Measurements from ENCODE around the gene SPOUT1.
"Not testable (repeated sequence)": the region's sequence is repeated elsewhere in the genome, so short reads cannot be mapped to it uniquely, and the experiment has no call there.

The SPOUT1 gene

DNA sequence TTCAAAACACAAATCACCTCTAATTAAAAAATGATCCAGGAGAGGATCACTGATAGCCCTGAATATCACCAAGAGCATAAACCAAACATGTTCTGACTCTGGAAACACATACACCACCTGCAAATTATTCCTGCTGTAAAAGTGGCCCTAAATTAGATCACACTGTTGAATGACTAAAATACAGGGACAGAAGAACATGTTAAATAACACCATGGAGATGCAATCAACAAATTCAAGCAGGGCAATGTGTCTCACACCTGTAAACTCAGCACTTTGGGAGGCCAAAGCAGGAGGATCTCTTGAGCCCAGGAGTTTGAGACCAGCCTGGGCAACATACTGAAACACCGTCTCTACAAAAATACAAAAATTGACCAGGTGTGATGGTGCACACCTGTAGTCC lies 18.2 kb upstream of the SPOUT1 start:
- FAIRE-seq: no peak
- TF ChIP-seq POLR2AphosphoS5 (IDR thresholded peaks at IDR 0.05; ENCODE audit: low read depth, low read length) (no peak), TAF1 (IDR thresholded peaks at IDR 0.05; ENCODE audit: borderline replicate concordance, low read depth, low read length) (no peak), POLR2A (IDR thresholded peaks at IDR 0.05; ENCODE audit: low read depth, low read length) (no peak)

DNA sequence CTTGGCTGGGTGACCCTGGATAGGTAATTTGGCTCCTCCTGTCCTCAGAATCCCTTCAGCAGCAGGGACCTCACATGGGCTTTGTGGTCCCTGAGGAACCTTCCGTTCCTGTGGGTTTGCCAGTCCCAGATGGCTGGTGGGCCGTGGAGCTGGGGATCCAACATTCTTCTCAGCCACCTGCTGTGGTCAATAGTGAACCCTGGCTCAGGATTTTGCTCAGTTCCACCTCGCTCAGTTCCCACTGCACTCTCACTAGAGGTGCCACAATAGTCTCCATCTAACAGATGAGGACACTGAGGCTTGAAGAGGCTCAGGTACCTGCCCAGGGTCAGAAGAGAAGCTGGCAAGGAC lies 17.1 kb upstream of the SPOUT1 start:
- DNase-seq (ENCODE audit: insufficient read length) (no peak), FAIRE-seq (no peak)
- TF ChIP-seq POLR2AphosphoS5 (IDR thresholded peaks at IDR 0.05; ENCODE audit: low read depth, low read length) (no peak), TAF1 (IDR thresholded peaks at IDR 0.05; ENCODE audit: borderline replicate concordance, low read depth, low read length) (no peak), POLR2A (IDR thresholded peaks at IDR 0.05; ENCODE audit: low read depth, low read length) (no peak)

More for the DNA sequence above, 18.2 kb upstream of the SPOUT1 start:
- no peak for DNase-seq (ENCODE audit: insufficient read length)

DNA sequence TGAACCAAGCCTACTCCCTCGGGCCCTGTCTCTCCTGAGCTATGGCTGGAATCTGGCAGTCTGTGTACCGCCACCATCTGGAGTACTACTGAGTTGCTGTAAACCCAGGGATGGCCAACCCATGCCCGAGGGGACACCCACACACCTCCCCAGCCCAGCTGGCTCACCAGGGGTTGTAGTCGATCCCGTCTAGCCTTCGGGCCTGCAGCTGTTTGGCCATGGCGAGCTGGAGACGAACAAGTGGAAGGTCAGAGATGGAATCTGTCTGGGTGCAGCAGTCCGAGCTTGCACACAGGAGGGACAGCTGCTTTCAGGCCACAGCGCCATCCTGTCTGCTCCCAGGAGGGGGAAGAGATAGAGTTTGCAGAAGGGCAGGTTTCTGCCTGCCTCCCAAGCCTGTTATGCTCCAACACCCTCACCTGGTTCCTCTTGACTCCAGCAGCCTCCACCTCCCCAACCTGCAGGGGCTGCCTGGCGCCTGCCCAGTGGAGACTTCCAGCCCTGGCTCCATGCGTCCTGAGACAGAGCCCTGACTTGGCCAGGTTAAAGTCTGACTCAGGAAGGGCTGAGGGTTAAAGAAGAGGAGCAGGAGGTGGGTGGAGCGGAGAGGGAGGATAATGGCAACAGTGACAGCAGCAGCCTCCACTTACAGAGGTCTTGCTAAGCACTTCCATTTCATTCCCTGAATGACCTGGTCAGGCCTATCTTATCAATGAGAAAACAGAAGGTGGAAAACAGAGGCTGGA lies 15.8 kb upstream of the SPOUT1 start:
- FAIRE-seq: no peak
- DNase-seq (ENCODE audit: insufficient read length): no peak
- TF ChIP-seq POLR2A (IDR thresholded peaks at IDR 0.05; ENCODE audit: low read depth, low read length): no peak

DNA sequence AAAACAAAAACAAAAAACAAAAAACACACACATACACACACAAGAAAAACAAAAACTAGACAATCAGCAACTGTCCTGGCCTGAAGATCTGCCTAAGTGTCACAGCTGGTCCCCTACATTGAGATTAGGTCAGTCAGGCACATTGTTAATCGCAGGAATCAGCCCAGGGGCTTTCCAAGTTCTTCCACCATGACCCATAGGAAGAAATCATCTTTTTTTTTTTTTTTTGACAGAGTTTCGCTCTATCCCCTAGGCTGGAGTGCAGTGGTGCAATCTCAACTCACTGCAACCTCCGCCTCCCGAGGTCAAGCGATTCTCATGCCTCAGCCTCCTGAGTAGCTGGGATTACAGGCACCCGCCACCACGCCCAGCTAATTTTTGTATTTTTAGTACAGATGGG lies 13.6 kb upstream of the SPOUT1 start:
- DNase-seq (ENCODE audit: insufficient read length); FAIRE-seq: not testable (repeated sequence)

DNA sequence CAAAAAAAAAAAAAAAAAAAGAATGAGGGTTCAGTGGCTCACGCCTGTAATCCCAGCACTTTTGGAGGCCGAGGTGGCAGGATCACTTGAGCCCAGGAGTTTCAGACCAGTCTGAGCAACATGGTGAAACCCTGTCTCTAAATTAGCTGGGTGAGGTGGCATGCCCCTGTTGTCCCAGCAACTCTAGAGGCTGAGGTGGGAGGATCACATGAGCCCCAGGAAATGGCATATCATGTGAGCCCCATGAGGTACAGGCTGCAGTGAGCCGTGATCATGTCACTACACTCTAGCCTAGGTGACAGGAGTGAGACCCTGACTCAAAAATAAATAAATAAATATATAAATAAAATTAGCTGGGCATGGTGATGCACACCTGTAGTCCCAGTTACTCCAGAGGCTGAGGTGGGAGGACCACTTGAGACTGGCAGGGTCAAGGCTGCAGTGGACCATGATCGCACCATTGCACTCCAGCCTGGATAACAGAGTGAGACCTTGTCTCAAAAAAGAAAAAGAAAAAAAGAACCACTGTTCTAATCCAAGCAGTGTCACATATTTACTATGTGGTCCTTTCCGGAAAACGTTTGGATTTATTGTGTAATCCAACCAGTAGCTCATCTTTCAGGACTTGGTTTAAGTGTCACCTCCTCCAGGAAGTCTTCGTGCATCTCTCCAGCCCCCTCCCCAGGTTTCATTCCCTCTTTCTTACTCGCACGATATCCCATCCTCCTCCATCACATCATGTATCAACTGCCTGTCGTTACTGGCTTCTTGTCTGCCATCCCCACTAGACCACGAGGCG lies 12.3 kb upstream of the SPOUT1 start:
- FAIRE-seq: no peak
- no peak for DNase-seq (ENCODE audit: insufficient read length)
- no peak for TF ChIP-seq TAF1 (IDR thresholded peaks at IDR 0.05; ENCODE audit: borderline replicate concordance, low read depth, low read length)
- TF ChIP-seq POLR2AphosphoS5 (IDR thresholded peaks at IDR 0.05; ENCODE audit: low read depth, low read length): no peak
- no peak for TF ChIP-seq POLR2A (IDR thresholded peaks at IDR 0.05; ENCODE audit: low read depth, low read length)

DNA sequence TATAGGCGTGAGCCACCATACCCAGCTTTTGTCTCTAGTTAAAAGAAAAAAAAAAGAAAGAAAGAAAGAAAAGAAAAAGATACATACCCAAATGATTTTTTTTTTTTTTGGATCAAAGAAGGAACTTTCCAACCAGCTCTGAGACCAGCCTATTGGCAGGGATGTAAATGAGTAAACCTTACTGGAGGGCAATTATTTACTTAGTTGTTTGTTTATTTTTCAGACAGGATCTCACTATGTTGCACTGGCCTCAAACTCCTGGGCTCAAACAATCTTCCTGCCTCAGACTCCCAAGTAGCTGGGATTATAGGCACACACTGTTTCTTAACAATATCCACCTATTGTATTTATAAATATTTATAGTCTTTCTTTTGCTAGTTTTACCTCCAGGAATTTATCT lies 10.9 kb upstream of the SPOUT1 start:
- FAIRE-seq (no peak), DNase-seq (ENCODE audit: insufficient read length) (no peak)
- TF ChIP-seq POLR2AphosphoS5 (IDR thresholded peaks at IDR 0.05; ENCODE audit: low read depth, low read length): no peak
- no peak for TF ChIP-seq TAF1 (IDR thresholded peaks at IDR 0.05; ENCODE audit: borderline replicate concordance, low read depth, low read length)
- TF ChIP-seq POLR2A (IDR thresholded peaks at IDR 0.05; ENCODE audit: low read depth, low read length): no peak

DNA sequence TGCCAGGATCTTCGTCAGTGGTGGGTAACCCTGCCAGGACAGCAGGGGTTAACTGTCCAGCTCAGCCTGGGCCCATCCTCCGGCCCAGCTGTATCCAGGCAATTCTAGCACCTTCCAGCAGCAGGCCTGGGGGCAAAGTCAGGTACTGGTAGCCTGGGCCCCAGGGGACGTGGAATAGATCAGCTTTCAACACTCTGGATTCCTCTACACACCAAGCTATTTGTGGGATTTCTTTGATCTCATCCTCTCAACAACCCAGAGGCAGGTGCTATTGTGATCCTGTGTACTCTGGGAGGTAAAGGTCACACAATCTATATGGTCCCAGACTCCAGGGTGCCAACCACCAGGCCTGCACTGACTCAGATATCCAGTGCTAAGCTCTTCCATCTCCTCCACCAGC lies 8.7 kb upstream of the SPOUT1 start:
- TF ChIP-seq TAF1 (IDR thresholded peaks at IDR 0.05; ENCODE audit: borderline replicate concordance, low read depth, low read length) (no peak), POLR2A (IDR thresholded peaks at IDR 0.05; ENCODE audit: low read depth, low read length) (no peak), POLR2AphosphoS5 (IDR thresholded peaks at IDR 0.05; ENCODE audit: low read depth, low read length) (no peak)
- FAIRE-seq (no peak), DNase-seq (ENCODE audit: insufficient read length) (no peak)

DNA sequence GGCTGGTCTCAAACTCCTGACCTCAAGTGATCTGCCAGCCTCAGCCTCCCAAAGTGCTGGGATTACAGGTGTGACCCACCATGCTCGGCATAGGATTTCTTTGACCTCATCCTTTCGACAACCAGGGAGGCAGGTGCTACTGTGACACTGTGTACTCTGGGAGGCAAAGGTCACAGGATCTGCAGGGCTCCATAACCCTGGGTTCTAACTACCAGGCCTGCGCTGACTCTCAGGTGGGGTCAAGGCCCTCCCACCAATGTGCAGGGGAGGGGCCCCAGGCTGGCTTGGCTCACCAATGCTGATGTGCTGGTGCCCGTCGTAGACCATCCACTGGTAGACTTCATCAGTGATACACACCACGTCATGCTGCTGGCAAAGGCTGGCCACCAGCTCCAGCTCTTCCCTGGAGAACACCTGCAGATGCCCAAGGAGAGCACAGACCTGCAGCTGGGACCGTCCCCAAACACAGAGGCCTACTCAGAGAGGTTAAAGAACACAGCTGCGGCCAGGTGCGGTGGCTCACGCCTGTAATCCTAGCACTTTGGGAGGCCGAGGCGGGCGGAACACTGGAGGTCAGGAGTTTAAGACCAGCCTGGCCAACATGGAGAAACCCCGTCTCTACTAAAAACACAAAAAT lies 7.0 kb upstream of the SPOUT1 start:
- TF ChIP-seq POLR2A (IDR thresholded peaks at IDR 0.05; ENCODE audit: low read depth, low read length) (no peak), TAF1 (IDR thresholded peaks at IDR 0.05; ENCODE audit: borderline replicate concordance, low read depth, low read length) (no peak), POLR2AphosphoS5 (IDR thresholded peaks at IDR 0.05; ENCODE audit: low read depth, low read length) (no peak)
- DNase-seq (ENCODE audit: insufficient read length) (no peak), FAIRE-seq (no peak)

DNA sequence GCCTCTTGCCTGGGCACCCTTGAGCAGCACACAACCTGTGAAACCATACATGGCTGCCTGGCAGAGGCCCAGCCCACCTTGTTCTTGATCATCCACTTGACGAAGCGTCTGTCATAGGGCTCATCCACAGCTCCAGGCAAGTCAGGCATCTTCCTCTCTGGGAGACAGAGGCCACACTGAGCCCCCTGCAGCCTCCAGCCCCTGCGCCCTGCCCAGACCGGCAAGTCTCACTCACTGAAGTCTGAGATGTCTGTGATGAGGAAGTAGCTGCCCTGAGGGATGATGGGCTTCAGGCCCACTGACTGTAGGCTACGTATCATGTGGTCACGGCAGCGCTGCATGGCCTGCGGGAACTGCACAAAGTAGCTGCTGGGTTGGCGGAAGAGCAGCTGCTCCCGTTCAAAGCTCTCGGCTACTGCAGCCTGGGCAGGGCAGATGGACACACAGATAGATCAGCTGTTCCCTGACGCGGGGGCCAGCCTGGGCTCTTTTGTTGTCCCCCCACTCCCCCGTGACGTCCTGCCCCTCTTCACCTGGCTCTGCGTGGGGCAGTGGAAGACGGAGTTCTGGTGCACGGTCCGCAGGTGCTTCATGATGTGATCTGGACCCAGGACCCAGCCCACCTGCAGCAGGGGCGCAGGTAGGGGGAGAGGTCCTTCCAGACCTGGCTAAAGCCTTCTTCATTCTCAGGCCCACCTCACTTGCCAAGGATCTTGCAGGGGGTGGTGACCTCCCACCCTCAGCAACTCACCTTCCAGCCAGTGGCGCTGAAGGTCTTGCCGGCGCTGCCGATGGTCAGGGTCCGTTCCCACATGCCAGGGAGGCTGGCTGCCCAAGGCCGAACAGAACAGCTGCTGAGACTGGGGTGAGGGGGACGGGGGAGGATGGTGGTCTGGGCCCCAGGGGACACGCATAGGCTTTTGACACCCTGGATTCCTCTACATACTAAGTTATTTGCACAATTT lies 5.9 kb upstream of the SPOUT1 start:
- TF ChIP-seq POLR2AphosphoS5 (IDR thresholded peaks at IDR 0.05; ENCODE audit: low read depth, low read length): no peak
- TF ChIP-seq TAF1 (IDR thresholded peaks at IDR 0.05; ENCODE audit: borderline replicate concordance, low read depth, low read length): no peak
- TF ChIP-seq POLR2A (IDR thresholded peaks at IDR 0.05; ENCODE audit: low read depth, low read length): no peak
- no peak for DNase-seq (ENCODE audit: insufficient read length)
- no peak for FAIRE-seq

DNA sequence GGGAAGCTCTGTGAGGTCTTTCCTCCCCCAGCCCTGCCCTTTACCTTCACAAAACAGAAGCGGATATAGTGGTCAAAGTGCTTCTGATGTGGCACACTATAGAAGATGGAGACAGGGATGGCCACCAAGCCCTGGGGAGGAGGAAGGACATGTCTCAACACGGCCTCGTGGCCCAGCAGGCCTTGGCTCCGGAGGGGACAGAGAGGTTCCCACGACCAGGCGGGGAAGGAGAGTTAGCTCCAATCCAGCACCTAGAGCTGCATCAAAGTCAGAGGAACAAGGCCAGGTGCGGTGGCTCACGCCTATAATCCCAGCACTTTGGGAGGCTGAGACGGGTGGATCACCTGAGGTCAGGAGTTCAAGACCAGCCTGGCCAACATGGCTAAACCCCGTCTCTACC lies 4.1 kb upstream of the SPOUT1 start:
- DNase-seq (ENCODE audit: insufficient read length) (no peak), FAIRE-seq (no peak)
- no peak for TF ChIP-seq TAF1 (IDR thresholded peaks at IDR 0.05; ENCODE audit: borderline replicate concordance, low read depth, low read length)
- TF ChIP-seq POLR2AphosphoS5 (IDR thresholded peaks at IDR 0.05; ENCODE audit: low read depth, low read length): no peak
- no peak for TF ChIP-seq POLR2A (IDR thresholded peaks at IDR 0.05; ENCODE audit: low read depth, low read length)
